Skin of body (tissue), 2 donors: Measurements from ENCODE around the gene IQCC. TPM values are rescaled to one million over a fixed set of nuclear protein-coding genes. Genes with fewer than 3 reads are reported as not detected.

Experiments used
- DNase-seq: peaks from one replicate; lab custom pipeline; 2025; lab: John Stamatoyannopoulos, UW
- total RNA-seq: library from RNA; depleted of rRNA; stranded (reverse); fragments of >200 nt; gene quantifications from one replicate; pipeline ENCODE4 v1.2.3, GENCODE V29; 2014

IQCC gene
- total RNA-seq, 1 donor from 2014 or later: 3.5 TPM

DNA sequence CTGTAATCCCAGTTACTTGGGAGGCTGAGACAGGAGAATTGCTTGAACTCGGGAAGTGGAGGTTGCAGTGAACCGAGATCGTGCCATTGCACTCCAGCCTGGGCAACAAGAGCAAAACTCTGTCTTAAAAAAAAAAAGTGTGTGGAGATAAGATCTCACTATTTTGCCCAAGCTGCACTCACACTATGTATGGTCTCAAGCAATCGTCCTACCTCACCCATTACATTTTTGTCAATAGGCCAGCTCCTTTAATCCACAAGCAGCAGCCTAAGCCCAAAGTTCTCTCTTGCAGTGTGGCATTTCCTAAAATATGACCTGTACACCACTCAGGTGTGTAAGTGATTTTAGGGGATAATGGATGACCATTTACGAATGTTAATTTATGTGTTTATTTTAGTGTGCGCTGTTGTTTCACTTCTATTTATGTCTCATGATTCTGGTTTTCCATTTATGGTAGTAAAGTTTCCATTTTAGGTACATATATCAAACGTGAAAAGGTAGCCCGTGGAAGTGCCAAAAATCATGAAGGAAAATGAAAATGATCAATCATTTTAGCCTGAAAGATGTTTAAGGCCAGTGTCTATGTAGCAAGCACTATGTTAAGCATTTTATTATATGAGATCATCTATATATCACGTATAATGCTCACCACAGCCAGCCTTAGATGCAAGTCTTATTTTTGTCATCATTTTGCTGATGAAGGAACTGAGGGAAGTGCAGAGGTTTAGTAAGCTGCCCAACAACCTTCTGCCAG, 51.2 kb downstream of the IQCC start:
- no peak for DNase-seq

DNA sequence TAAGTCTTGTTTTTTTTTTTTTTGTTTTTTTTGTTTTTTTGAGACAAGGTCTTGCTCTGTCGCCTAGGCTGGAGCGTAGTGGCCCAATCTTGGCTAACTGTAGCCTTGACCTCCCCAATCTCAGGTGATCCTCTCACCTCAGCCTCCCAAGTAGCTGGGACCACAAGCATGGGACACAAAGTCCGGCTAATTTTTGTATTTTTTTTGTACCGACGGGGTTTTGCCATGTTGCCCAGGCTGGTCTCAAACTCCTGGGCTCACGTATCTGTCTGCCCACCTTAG, 51.7 kb downstream of the IQCC start:
- no peak for DNase-seq

Other genes starting within 250 kb of the IQCC start
- 75.1 TPM for gene KHDRBS1, start 191.8 kb upstream of the IQCC start, total RNA-seq
- 4.7 TPM for gene TMEM39B, start 132.7 kb upstream of the IQCC start, total RNA-seq
- gene KPNA6, start 97.6 kb upstream of the IQCC start, total RNA-seq: 22.6 TPM
- gene TXLNA, start 26.0 kb upstream of the IQCC start, total RNA-seq: 35.9 TPM
- gene CCDC28B, start 5.1 kb upstream of the IQCC start, total RNA-seq: 12.5 TPM
- not detected for gene DCDC2B, start 3.4 kb downstream of the IQCC start, total RNA-seq
- 11.5 TPM for gene TMEM234, start 16.7 kb downstream of the IQCC start, total RNA-seq
- gene EIF3I, start 16.7 kb downstream of the IQCC start, total RNA-seq: 102 TPM
- gene FAM167B, start 41.6 kb downstream of the IQCC start, total RNA-seq: 1.3 TPM
- 1.2 TPM for gene LCK, start 45.6 kb downstream of the IQCC start, total RNA-seq
- 50.4 TPM for gene HDAC1, start 86.4 kb downstream of the IQCC start, total RNA-seq
- gene MARCKSL1, start 130.6 kb downstream of the IQCC start, total RNA-seq: 39.8 TPM
- 1.2 TPM for gene FAM229A, start 156.8 kb downstream of the IQCC start, total RNA-seq
- gene TSSK3, start 156.9 kb downstream of the IQCC start, total RNA-seq: 0.89 TPM
- 49.8 TPM for gene BSDC1, start 188.8 kb downstream of the IQCC start, total RNA-seq